Trophoblast cell (in vitro differentiated cells and primary cell): ENCODE data around the gene ALK.

Experiments
- DNase-seq, 2 donors: peaks; one replicate each; pipeline ENCODE4 v3.0.0-alpha.2; 2016
- H2AFZ ChIP-seq: 2 replicates; pipeline ENCODE4 v1.6.1; 2013; ENCODE audit warnings: low read length, moderate library complexity, mild to moderate bottlenecking; ENCODE audit not compliant: insufficient read depth, poor library complexity
- H2AK5ac ChIP-seq: 2 replicates; pipeline ENCODE4 v1.6.1; 2013; ENCODE audit warnings: mild to moderate bottlenecking, low read length
- H2BK120ac ChIP-seq: 2 replicates; pipeline ENCODE4 v1.6.1; 2013; ENCODE audit warnings: low read length, mild to moderate bottlenecking, moderate library complexity; ENCODE audit not compliant: insufficient read depth, poor library complexity
- H2BK12ac ChIP-seq: 2 replicates; pipeline ENCODE4 v1.6.1; 2013; ENCODE audit warnings: mild to moderate bottlenecking, low read length, moderate library complexity
- H2BK5ac ChIP-seq: 2 replicates; pipeline ENCODE4 v1.6.1; 2013; ENCODE audit warnings: low read length, low read depth, moderate library complexity, mild to moderate bottlenecking; ENCODE audit not compliant: poor library complexity
- H3K14ac ChIP-seq: 2 replicates; pipeline ENCODE4 v1.6.1; 2013; ENCODE audit warnings: mild to moderate bottlenecking, low read length
- H3K18ac ChIP-seq: 2 replicates; pipeline ENCODE4 v1.6.1; 2013; ENCODE audit warnings: mild to moderate bottlenecking, low read length
- H3K23ac ChIP-seq: 2 replicates; pipeline ENCODE4 v1.6.1; 2013; ENCODE audit warnings: low read length
- H3K27ac ChIP-seq: 2 replicates; pipeline ENCODE4 v1.5.1; 2013; ENCODE audit warnings: low read depth, mild to moderate bottlenecking, inconsistent platforms, low read length, moderate library complexity
- H3K27me3 ChIP-seq: 2 replicates; pipeline ENCODE4 v1.6.1; 2013; ENCODE audit warnings: inconsistent platforms, mild to moderate bottlenecking, low read length, moderate library complexity; ENCODE audit not compliant: insufficient read depth
- H3K36me3 ChIP-seq, 2 experiments: 1 replicate in 1 of 2; 2 replicates in 1 of 2; pipeline ENCODE4 v1.6.1; 2013; ENCODE audit warnings: low read length in 2 of 2, mild to moderate bottlenecking in 2 of 2, moderate library complexity in 1 of 2; ENCODE audit not compliant: insufficient read depth in 2 of 2, control insufficient read depth in 1 of 2
- H3K4ac ChIP-seq: 2 replicates; pipeline ENCODE4 v1.6.1; 2013; ENCODE audit warnings: low read depth, mild to moderate bottlenecking, low read length, moderate library complexity
- H3K4me1 ChIP-seq, 2 experiments: 1 replicate in 1 of 2; 2 replicates in 1 of 2; pipeline ENCODE4 v1.6.1; 2013; ENCODE audit warnings: low read length in 2 of 2, mild to moderate bottlenecking in 2 of 2, moderate library complexity in 1 of 2; ENCODE audit not compliant: insufficient read depth in 2 of 2, control insufficient read depth in 1 of 2
- H3K4me2 ChIP-seq: 2 replicates; pipeline ENCODE4 v1.6.1; 2013; ENCODE audit warnings: inconsistent platforms, mild to moderate bottlenecking, low read length, moderate library complexity
- H3K4me3 ChIP-seq: 2 replicates; pipeline ENCODE4 v1.5.1; 2013; ENCODE audit warnings: mild to moderate bottlenecking, low read depth, low read length, inconsistent platforms
- H3K79me1 ChIP-seq: one replicate; pipeline ENCODE4 v1.6.1; 2013; ENCODE audit warnings: low read length
- H3K79me2 ChIP-seq: 2 replicates; pipeline ENCODE4 v1.6.1; 2013; ENCODE audit warnings: low read length, mild to moderate bottlenecking; ENCODE audit not compliant: control insufficient read depth, insufficient read depth, poor library complexity
- H3K9ac ChIP-seq: 2 replicates; pipeline ENCODE4 v1.6.1; 2013; ENCODE audit warnings: mild to moderate bottlenecking, low read length
- H3K9me3 ChIP-seq: 2 replicates; pipeline ENCODE4 v1.6.1; 2013; ENCODE audit warnings: low read depth, mild to moderate bottlenecking, control low read depth, inconsistent platforms, low read length; ENCODE audit not compliant: insufficient read depth
- H4K12ac ChIP-seq: 2 replicates; pipeline ENCODE4 v1.6.1; 2013; ENCODE audit warnings: low read depth, mild to moderate bottlenecking, low read length, moderate library complexity
- H4K8ac ChIP-seq: 2 replicates; pipeline ENCODE4 v1.6.1; 2013; ENCODE audit warnings: low read depth, mild to moderate bottlenecking, low read length, moderate library complexity
- H4K91ac ChIP-seq: one replicate; pipeline ENCODE4 v1.6.1; 2013; ENCODE audit warnings: low read depth, mild to moderate bottlenecking, low read length, moderate library complexity
- WGBS: extraction: QIAGEN DNeasy Blood & Tissue Kit; methylation state at CpG from one replicate; pipeline ENCODE4 v1.1.7; 2013; ENCODE audit warnings: missing lambda C conversion rate; ENCODE audit not compliant: insufficient read length, insufficient coverage; ENCODE audit errors: extremely low coverage; 5-methylcytosine and 5-hydroxymethylcytosine counted together

ALK gene

GRCh38 chr2:29743516-29743915 lies 177.9 kb downstream of the ALK start:
- no CpG with 5 or more reads among the region's 3 CpGs for WGBS
- no peak for DNase-seq
- H3K79me1 ChIP-seq, result no peaks in the 10 kb centered on the region
- no peak overlapping the region for H2AFZ ChIP-seq
- H3K79me2 ChIP-seq, result no peaks in the 10 kb centered on the region
- no peak overlapping the region for H3K27ac ChIP-seq
- H2BK5ac ChIP-seq, result no peak overlapping the region
- no peaks in the 10 kb centered on the region for H3K4me1 ChIP-seq
- no peak overlapping the region for H4K12ac ChIP-seq
- H3K9ac ChIP-seq, result no peak overlapping the region
- H2BK120ac ChIP-seq, result no peak overlapping the region
- H3K23ac ChIP-seq, result no peak overlapping the region
- no peak overlapping the region for H4K8ac ChIP-seq
- no peaks in the 10 kb centered on the region for H3K9me3 ChIP-seq
- no peak overlapping the region for H3K4ac ChIP-seq
- H3K18ac ChIP-seq, result no peak overlapping the region
- H3K4me3 ChIP-seq, result no peak overlapping the region
- H3K14ac ChIP-seq, result no peak overlapping the region
- no peak overlapping the region for H3K4me2 ChIP-seq
- H4K91ac ChIP-seq, result no peak overlapping the region
- H2BK12ac ChIP-seq, result no peak overlapping the region
- no peaks in the 10 kb centered on the region for H3K36me3 ChIP-seq
- H2AK5ac ChIP-seq, result no peak overlapping the region
- H3K27me3 ChIP-seq, result no peaks in the 10 kb centered on the region

- Histone ChIP-seq H3K79me2 (no peaks in the 10 kb centered on the region), H3K4me2 (no peak overlapping the region), H3K4me1 (no peaks in the 10 kb centered on the region), H4K8ac (no peak overlapping the region), H3K14ac (no peak overlapping the region), H3K36me3 (no peaks in the 10 kb centered on the region), H3K27ac (no peak overlapping the region), H2BK5ac (no peak overlapping the region), H3K4ac (no peak overlapping the region), H3K9me3 (no peaks in the 10 kb centered on the region), H3K4me3 (no peak overlapping the region), H3K18ac (no peak overlapping the region), H3K23ac (no peak overlapping the region), H2AK5ac (no peak overlapping the region), H3K9ac (no peak overlapping the region), H2BK12ac (no peak overlapping the region), H3K79me1 (no peaks in the 10 kb centered on the region), H2BK120ac (no peak overlapping the region), H3K27me3 (no peaks in the 10 kb centered on the region), H4K12ac (no peak overlapping the region), H2AFZ (no peak overlapping the region), H4K91ac (no peak overlapping the region)
- no peak for DNase-seq
- WGBS, result no CpG with 5 or more reads among the region's 2 CpGs
Observed at GRCh38 chr2:29742656-29743055, 178.7 kb downstream of the ALK start.

GRCh38 chr2:29741132-29741531 lies 180.3 kb downstream of the ALK start:
- no peak overlapping the region for H3K4ac ChIP-seq
- no peak overlapping the region for H2BK120ac ChIP-seq
- no peaks in the 10 kb centered on the region for H3K79me1 ChIP-seq
- H2AK5ac ChIP-seq, result no peak overlapping the region
- H3K79me2 ChIP-seq, result no peaks in the 10 kb centered on the region
- no peak overlapping the region for H2BK5ac ChIP-seq
- no peaks in the 10 kb centered on the region for H3K36me3 ChIP-seq
- H3K9me3 ChIP-seq, result no peaks in the 10 kb centered on the region
- H3K27me3 ChIP-seq, result no peaks in the 10 kb centered on the region
- no peak overlapping the region for H3K18ac ChIP-seq
- no peak overlapping the region for H4K91ac ChIP-seq
- H3K27ac ChIP-seq, result no peak overlapping the region
- no peak overlapping the region for H4K8ac ChIP-seq
- DNase-seq, result no peak
- no peak overlapping the region for H3K9ac ChIP-seq
- no peak overlapping the region for H2AFZ ChIP-seq
- H2BK12ac ChIP-seq, result no peak overlapping the region
- H3K14ac ChIP-seq, result no peak overlapping the region
- no peak overlapping the region for H4K12ac ChIP-seq
- H3K23ac ChIP-seq, result no peak overlapping the region
- no peaks in the 10 kb centered on the region for H3K4me1 ChIP-seq
- H3K4me2 ChIP-seq, result no peak overlapping the region
- no peak overlapping the region for H3K4me3 ChIP-seq
- no CpG with 5 or more reads among the region's 4 CpGs for WGBS

GRCh38 chr2:29733965-29734364 lies 187.4 kb downstream of the ALK start:
- no peak for DNase-seq
- no peak overlapping the region for H3K27ac ChIP-seq
- no peaks in the 10 kb centered on the region for H3K27me3 ChIP-seq
- H3K79me1 ChIP-seq, result no peaks in the 10 kb centered on the region
- no peak overlapping the region for H2BK12ac ChIP-seq
- H4K8ac ChIP-seq, result no peak overlapping the region
- no peak overlapping the region for H4K91ac ChIP-seq
- no peak overlapping the region for H3K23ac ChIP-seq
- H3K18ac ChIP-seq, result no peak overlapping the region
- no peak overlapping the region for H3K9ac ChIP-seq
- H3K4ac ChIP-seq, result no peak overlapping the region
- no peaks in the 10 kb centered on the region for H3K79me2 ChIP-seq
- no peak overlapping the region for H3K14ac ChIP-seq
- no peak overlapping the region for H4K12ac ChIP-seq
- no peaks in the 10 kb centered on the region for H3K36me3 ChIP-seq
- H2AFZ ChIP-seq, result no peak overlapping the region
- H2BK120ac ChIP-seq, result no peak overlapping the region
- WGBS, result no CpG with 5 or more reads among the region's 4 CpGs
- H3K4me2 ChIP-seq, result no peak overlapping the region
- no peaks in the 10 kb centered on the region for H3K4me1 ChIP-seq
- H2BK5ac ChIP-seq, result no peak overlapping the region
- no peak overlapping the region for H2AK5ac ChIP-seq
- H3K4me3 ChIP-seq, result no peak overlapping the region
- no peaks in the 10 kb centered on the region for H3K9me3 ChIP-seq
